Mesendoderm (in vitro differentiated cells): ENCODE results near the gene SLC5A10.

ENCODE experiments used
- DNase-seq: peaks from one replicate; pipeline ENCODE4 v3.0.0; 2013
- H2AK5ac ChIP-seq: 2 replicates; pipeline ENCODE4 v1.6.1; 2013; ENCODE audit warnings: low read length, inconsistent platforms
- H2BK120ac ChIP-seq: 2 replicates; pipeline ENCODE4 v1.6.1; 2013; ENCODE audit warnings: low read depth, mild to moderate bottlenecking, low read length, moderate library complexity, mixed read lengths
- H2BK15ac ChIP-seq: replicated peaks from 2 replicates; pipeline ENCODE4 v1.6.1; 2013; ENCODE audit warnings: low read depth, mild to moderate bottlenecking, moderate library complexity
- H2BK5ac ChIP-seq: 2 replicates; pipeline ENCODE4 v1.6.1; 2013; ENCODE audit warnings: low read length, inconsistent platforms
- H3K18ac ChIP-seq: 2 replicates; pipeline ENCODE4 v1.6.1; 2013; ENCODE audit warnings: mild to moderate bottlenecking, low read length, mixed read lengths
- H3K23ac ChIP-seq: one replicate; pipeline ENCODE4 v1.6.1; 2013; ENCODE audit warnings: low read length
- H3K27ac ChIP-seq: 2 replicates; pipeline ENCODE4 v1.5.1; 2013; ENCODE audit warnings: low read depth, mild to moderate bottlenecking, inconsistent platforms, low read length, moderate library complexity
- H3K27me3 ChIP-seq: 2 replicates; pipeline ENCODE4 v1.6.1; 2013; ENCODE audit warnings: low read length, control low read depth, mild to moderate bottlenecking, inconsistent platforms; ENCODE audit not compliant: insufficient read depth, poor library complexity
- H3K36me3 ChIP-seq: 2 replicates; pipeline ENCODE4 v1.6.1; 2013; ENCODE audit warnings: low read length, inconsistent platforms; ENCODE audit not compliant: control insufficient read depth, insufficient read depth
- H3K4ac ChIP-seq: one replicate; pipeline ENCODE4 v1.6.1; 2013; ENCODE audit warnings: low read depth, mild to moderate bottlenecking, low read length, moderate library complexity
- H3K4me1 ChIP-seq: 2 replicates; pipeline ENCODE4 v1.6.1; 2013; ENCODE audit warnings: low read depth, low read length, inconsistent platforms; ENCODE audit not compliant: control insufficient read depth
- H3K4me2 ChIP-seq: 2 replicates; pipeline ENCODE4 v1.6.1; 2013; ENCODE audit warnings: low read length
- H3K4me3 ChIP-seq: 2 replicates; pipeline ENCODE4 v1.5.1; 2013; ENCODE audit warnings: mild to moderate bottlenecking, low read length
- H3K56ac ChIP-seq: one replicate; pipeline ENCODE4 v1.6.1; 2013; ENCODE audit warnings: low read length
- H3K79me1 ChIP-seq: 2 replicates; pipeline ENCODE4 v1.6.1; 2013; ENCODE audit warnings: low read length, inconsistent platforms
- H3K79me2 ChIP-seq: 2 replicates; pipeline ENCODE4 v1.6.1; 2013; ENCODE audit warnings: mild to moderate bottlenecking, low read length; ENCODE audit not compliant: control insufficient read depth, insufficient read depth
- H3K9ac ChIP-seq: 2 replicates; pipeline ENCODE4 v1.6.1; 2013; ENCODE audit warnings: low read length, inconsistent platforms
- H4K5ac ChIP-seq: one replicate; pipeline ENCODE4 v1.6.1; 2013; ENCODE audit warnings: low read length
- H4K8ac ChIP-seq: one replicate; pipeline ENCODE4 v1.6.1; 2013; ENCODE audit warnings: low read depth, mild to moderate bottlenecking, control low read depth, low read length, moderate library complexity
- WGBS: extraction: QIAGEN DNeasy Blood & Tissue Kit; methylation state at CpG from one replicate; pipeline ENCODE4 v1.1.7; 2013; ENCODE audit warnings: low lambda C conversion rate, missing lambda C conversion rate; ENCODE audit not compliant: insufficient coverage; ENCODE audit errors: extremely low coverage; 5-methylcytosine and 5-hydroxymethylcytosine counted together

Gene SLC5A10

GRCh38 chr17:18981642-18982424 lies 29.9 kb downstream of the SLC5A10 start:
- no peak overlapping the region for H2AK5ac ChIP-seq
- H3K79me1 ChIP-seq: no peaks in the 10 kb centered on the region
- no peak overlapping the region for H4K8ac ChIP-seq
- H3K27me3 ChIP-seq: no peaks in the 10 kb centered on the region
- no peak overlapping the region for H3K27ac ChIP-seq
- H3K4ac ChIP-seq: no peak overlapping the region
- no peak overlapping the region for H3K18ac ChIP-seq
- no peak overlapping the region for H4K5ac ChIP-seq
- H3K79me2 ChIP-seq: no peaks in the 10 kb centered on the region
- peak overlapping the region; percentile 25 for H3K56ac ChIP-seq
- peaks cover 6% of the 10 kb centered on the region for H3K36me3 ChIP-seq
- no CpG with 5 or more reads among the region's 30 CpGs for WGBS
- no peak overlapping the region for H2BK5ac ChIP-seq
- H3K4me3 ChIP-seq: no peak overlapping the region
- no peak overlapping the region for H2BK15ac ChIP-seq
- H2BK120ac ChIP-seq: no peak overlapping the region
- H3K4me1 ChIP-seq: no peaks in the 10 kb centered on the region
- peak; percentile 74 for DNase-seq
- no peak overlapping the region for H3K23ac ChIP-seq
- H3K9ac ChIP-seq: no peak overlapping the region
- no peak overlapping the region for H3K4me2 ChIP-seq

- H2BK5ac ChIP-seq: no peak overlapping the region
- H3K18ac ChIP-seq: no peak overlapping the region
- no peak overlapping the region for H4K8ac ChIP-seq
- H3K4ac ChIP-seq: no peak overlapping the region
- no peak overlapping the region for H3K9ac ChIP-seq
- no peaks in the 10 kb centered on the region for H3K27me3 ChIP-seq
- H3K4me3 ChIP-seq: no peak overlapping the region
- H3K27ac ChIP-seq: no peak overlapping the region
- H3K23ac ChIP-seq: no peak overlapping the region
- WGBS: no CpG with 5 or more reads among the region's 21 CpGs
- no peak overlapping the region for H2BK15ac ChIP-seq
- no peaks in the 10 kb centered on the region for H3K79me1 ChIP-seq
- no peak for DNase-seq
- no peak overlapping the region for H3K4me2 ChIP-seq
- no peak overlapping the region for H3K56ac ChIP-seq
- H2AK5ac ChIP-seq: no peak overlapping the region
- H2BK120ac ChIP-seq: no peak overlapping the region
- H3K79me2 ChIP-seq: no peaks in the 10 kb centered on the region
- peaks cover 4% of the 10 kb centered on the region for H3K36me3 ChIP-seq
- no peaks in the 10 kb centered on the region for H3K4me1 ChIP-seq
- no peak overlapping the region for H4K5ac ChIP-seq
Measured at GRCh38 chr17:18984273-18985114, 32.5 kb downstream of the SLC5A10 start.

- Histone ChIP-seq H3K36me3 (peaks cover 4% of the 10 kb centered on the region), H3K23ac (no peak overlapping the region), H3K56ac (no peak overlapping the region), H3K4me3 (no peak overlapping the region), H3K79me2 (no peaks in the 10 kb centered on the region), H3K4me1 (no peaks in the 10 kb centered on the region), H2BK120ac (no peak overlapping the region), H3K79me1 (peaks cover 2% of the 10 kb centered on the region), H3K18ac (no peak overlapping the region), H3K27ac (no peak overlapping the region), H3K4me2 (no peak overlapping the region), H4K8ac (no peak overlapping the region), H2BK15ac (no peak overlapping the region), H2BK5ac (no peak overlapping the region), H3K27me3 (no peaks in the 10 kb centered on the region), H3K9ac (no peak overlapping the region), H2AK5ac (no peak overlapping the region), H4K5ac (no peak overlapping the region), H3K4ac (no peak overlapping the region)
- DNase-seq: no peak
- WGBS: no CpG with 5 or more reads among the region's 9 CpGs
Measured at GRCh38 chr17:18985475-18985874, 33.5 kb downstream of the SLC5A10 start.

GRCh38 chr17:18986541-18987229 lies 34.7 kb downstream of the SLC5A10 start:
- Histone ChIP-seq H2BK5ac (no peak overlapping the region), H2BK15ac (no peak overlapping the region), H3K27me3 (no peaks in the 10 kb centered on the region), H3K18ac (no peak overlapping the region), H3K79me2 (no peaks in the 10 kb centered on the region), H2BK120ac (no peak overlapping the region), H3K4me3 (no peak overlapping the region), H3K4me1 (no peaks in the 10 kb centered on the region), H3K9ac (no peak overlapping the region), H4K8ac (no peak overlapping the region), H3K27ac (no peak overlapping the region), H3K23ac (no peak overlapping the region), H3K56ac (no peak overlapping the region), H3K4ac (no peak overlapping the region), H4K5ac (no peak overlapping the region), H2AK5ac (no peak overlapping the region), H3K79me1 (peaks cover 5% of the 10 kb centered on the region), H3K4me2 (no peak overlapping the region), H3K36me3 (peaks cover 4% of the 10 kb centered on the region)
- WGBS: no CpG with 5 or more reads among the region's 21 CpGs
- no peak for DNase-seq

DNA sequence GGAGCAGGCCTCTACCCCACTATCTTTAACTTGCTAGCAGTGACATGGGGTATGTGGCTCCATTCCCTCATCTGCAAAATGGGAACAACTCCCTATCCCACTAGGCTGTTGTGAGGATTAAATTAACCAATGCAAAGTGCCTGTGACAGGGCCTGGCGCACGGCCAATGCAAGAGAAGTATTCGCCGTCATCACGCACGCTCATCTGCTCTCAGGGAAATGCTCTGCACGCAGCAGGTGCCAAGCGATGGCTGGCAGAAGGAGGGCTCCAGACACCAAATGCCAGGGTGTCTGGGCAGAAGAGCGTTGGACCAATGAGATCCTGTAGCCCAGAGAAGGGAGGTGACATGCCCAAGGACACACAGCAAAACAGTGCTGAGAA lies 35.3 kb downstream of the SLC5A10 start:
- H4K8ac ChIP-seq: no peak overlapping the region
- H3K4me3 ChIP-seq: no peak overlapping the region
- no peak overlapping the region for H3K27ac ChIP-seq
- no peak overlapping the region for H4K5ac ChIP-seq
- H2BK120ac ChIP-seq: no peak overlapping the region
- H3K4ac ChIP-seq: no peak overlapping the region
- no peak overlapping the region for H3K56ac ChIP-seq
- H3K79me2 ChIP-seq: no peaks in the 10 kb centered on the region
- no peaks in the 10 kb centered on the region for H3K27me3 ChIP-seq
- H3K4me2 ChIP-seq: no peak overlapping the region
- no peak overlapping the region for H2BK15ac ChIP-seq
- H2BK5ac ChIP-seq: no peak overlapping the region
- no peak overlapping the region for H3K23ac ChIP-seq
- H3K9ac ChIP-seq: no peak overlapping the region
- H3K18ac ChIP-seq: no peak overlapping the region
- DNase-seq: no peak
- peaks cover 4% of the 10 kb centered on the region for H3K36me3 ChIP-seq
- no peak overlapping the region for H2AK5ac ChIP-seq
- no peaks in the 10 kb centered on the region for H3K4me1 ChIP-seq
- peaks cover 11% of the 10 kb centered on the region for H3K79me1 ChIP-seq
- no CpG with 5 or more reads among the region's 9 CpGs for WGBS
